Activated CD8-positive, alpha-beta memory T cell treated with anti-CD3 and anti-CD28 coated beads, Interleukin-2, amount 50 U/mL, for 48 hours (primary cell): ENCODE data around the gene FOSL2.

Source experiments
- DNase-seq: peaks from one replicate; pipeline ENCODE4 v3.0.0-alpha.2; 2020

The FOSL2 gene

GRCh38 chr2:28392297-28393113, at the start of gene FOSL2:
Gene FOSL2 (plus strand): TSS chr2:28392858. CDS start chr2:28393721, 863 bp downstream.
- peak; percentile 91 for DNase-seq

GRCh38 chr2:28343184-28343942, 49.3 kb upstream of the FOSL2 start:
- no peak for DNase-seq

- no peak for DNase-seq
These were observed 48.5 kb upstream of the FOSL2 start for GRCh38 chr2:28343971-28344715.

- DNase-seq, result no peak
These were observed 47.8 kb upstream of the FOSL2 start for GRCh38 chr2:28344756-28345373.

- no peak for DNase-seq
These were observed 47.0 kb upstream of the FOSL2 start for GRCh38 chr2:28345619-28346018.

- no peak for DNase-seq
These were observed 46.1 kb upstream of the FOSL2 start for GRCh38 chr2:28346587-28346986.

GRCh38 chr2:28347193-28347592, 45.5 kb upstream of the FOSL2 start:
- no peak for DNase-seq

GRCh38 chr2:28347596-28347995, 45.1 kb upstream of the FOSL2 start:
- DNase-seq, result no peak

GRCh38 chr2:28348149-28348567, 44.5 kb upstream of the FOSL2 start:
- DNase-seq, result peak; percentile 79

- no peak for DNase-seq
These were observed 43.7 kb upstream of the FOSL2 start for GRCh38 chr2:28348921-28349320.

GRCh38 chr2:28349546-28350165, 43.0 kb upstream of the FOSL2 start:
- no peak for DNase-seq

- DNase-seq, result no peak
These were observed 42.5 kb upstream of the FOSL2 start for GRCh38 chr2:28350196-28350595.

- DNase-seq, result no peak
These were observed 41.8 kb upstream of the FOSL2 start for GRCh38 chr2:28350791-28351285.

- no peak for DNase-seq
These were observed 41.0 kb upstream of the FOSL2 start for GRCh38 chr2:28351621-28352020.

GRCh38 chr2:28352104-28352503, 40.6 kb upstream of the FOSL2 start:
- DNase-seq, result no peak

GRCh38 chr2:28352610-28353195, 40.0 kb upstream of the FOSL2 start:
- DNase-seq, result no peak

GRCh38 chr2:28354920-28355520, 37.6 kb upstream of the FOSL2 start:
- no peak for DNase-seq

GRCh38 chr2:28355521-28356094, 37.0 kb upstream of the FOSL2 start:
- DNase-seq, result no peak

- no peak for DNase-seq
These were observed 36.4 kb upstream of the FOSL2 start for GRCh38 chr2:28356095-28356911.

GRCh38 chr2:28357055-28357454, 35.6 kb upstream of the FOSL2 start:
- DNase-seq, result no peak
